WTC11 (cell line): ENCODE measurements around the gene HNRNPM. TPM values are rescaled to one million over a fixed set of nuclear protein-coding genes. Genes with fewer than 3 reads are reported as not detected.

Experiments used
- ATAC-seq: fragments of 200-7000 bp; cut with Tn5 transposase; 2 replicates; pipeline ENCODE4 v1.10.0; 2021; ENCODE audit warnings: mild to moderate bottlenecking, moderate library complexity
- CTCF ChIA-PET: fragments of 300-600 bp; sonication (Branson Sonifier 250); formaldehyde crosslinking; loops from one replicate; lab custom pipeline; 2021; ENCODE audit warnings: antibody characterized with exemption; lab: Charles Lee
- POLR2A ChIA-PET: fragments of 350-600 bp; sonication (Branson Sonifier 250); formaldehyde crosslinking; loops from one replicate; lab custom pipeline; 2021; ENCODE audit warnings: antibody characterized with exemption; lab: Charles Lee
- DNase-seq: peaks from one replicate; pipeline ENCODE4 v3.0.0; 2021; ENCODE audit warnings: low spot score
- H3K27ac Mint-ChIP-seq: 2 replicates; pipeline ENCODE4 v1.8.0; 2021; ENCODE audit warnings: mixed read lengths
- H3K27me3 Mint-ChIP-seq: 2 replicates; pipeline ENCODE4 v1.8.0; 2021; ENCODE audit warnings: low read depth, mild to moderate bottlenecking, moderate library complexity, mixed read lengths
- H3K36me3 Mint-ChIP-seq: 2 replicates; pipeline ENCODE4 v1.8.0; 2021; ENCODE audit warnings: mixed read lengths
- H3K4me1 Mint-ChIP-seq: 2 replicates; pipeline ENCODE4 v1.8.0; 2022; ENCODE audit warnings: mixed read lengths
- H3K4me3 Mint-ChIP-seq: 2 replicates; pipeline ENCODE4 v1.8.0; 2021; ENCODE audit warnings: mild to moderate bottlenecking, moderate library complexity, mixed read lengths
- H3K9me3 Mint-ChIP-seq: 2 replicates; pipeline ENCODE4 v1.8.0; 2021; ENCODE audit warnings: mixed read lengths
- ATF1 ChIP-seq: sonication (generic); formaldehyde crosslinking; IDR thresholded peaks from 2 replicates; pipeline ENCODE4 v1.8.1; 2023; ENCODE audit warnings: mild to moderate bottlenecking, moderate library complexity, missing genetic modification reagents
- ETV6 ChIP-seq: sonication (generic); formaldehyde crosslinking; IDR thresholded peaks from 2 replicates; pipeline ENCODE4 v1.8.1; 2022; ENCODE audit warnings: mild to moderate bottlenecking, missing genetic modification reagents
- GABPB1 ChIP-seq: sonication (generic); formaldehyde crosslinking; IDR thresholded peaks from 2 replicates; pipeline ENCODE4 v1.8.1; 2023; ENCODE audit warnings: mild to moderate bottlenecking, missing genetic modification reagents
- HMGA2 ChIP-seq: fragments of 250-450 bp; sonication (Bioruptor Pico); IDR thresholded peaks from 2 replicates; pipeline ENCODE4 v1.4.0; 2021; ENCODE audit warnings: mild to moderate bottlenecking, moderate library complexity
- KAT7 ChIP-seq: sonication (generic); formaldehyde crosslinking; IDR thresholded peaks from 2 replicates; pipeline ENCODE4 v1.8.1; 2023; ENCODE audit warnings: missing genetic modification reagents, mild to moderate bottlenecking, borderline replicate concordance
- MXD4 ChIP-seq: fragments of 250-450 bp; sonication (Bioruptor Pico); IDR thresholded peaks from 2 replicates; pipeline ENCODE4 v1.8.0; 2021; ENCODE audit warnings: mild to moderate bottlenecking, moderate library complexity, borderline replicate concordance
- NR2C2 ChIP-seq: sonication (generic); formaldehyde crosslinking; IDR thresholded peaks from 2 replicates; pipeline ENCODE4 v1.8.0; 2022; ENCODE audit warnings: mild to moderate bottlenecking, missing genetic modification reagents
- NR3C1 ChIP-seq: sonication (generic); formaldehyde crosslinking; conservative IDR thresholded peaks from 2 replicates; pipeline ENCODE4 v1.8.1; 2023; ENCODE audit warnings: low read depth, mild to moderate bottlenecking, missing genetic modification reagents
- OVOL2 ChIP-seq: fragments of 250-450 bp; sonication (Bioruptor Pico); IDR thresholded peaks from 2 replicates; pipeline ENCODE4 v1.9.0; 2021; ENCODE audit warnings: mild to moderate bottlenecking, borderline replicate concordance
- RELA ChIP-seq: sonication (generic); formaldehyde crosslinking; IDR thresholded peaks from 2 replicates; pipeline ENCODE4 v1.8.1; 2022; ENCODE audit warnings: missing genetic modification reagents, mild to moderate bottlenecking, borderline replicate concordance
- SP1 ChIP-seq: sonication (generic); formaldehyde crosslinking; conservative IDR thresholded peaks from 2 replicates; pipeline ENCODE4 v1.8.1; 2022; ENCODE audit warnings: missing genetic modification reagents
- TEAD1 ChIP-seq: sonication (generic); formaldehyde crosslinking; IDR thresholded peaks from 2 replicates; pipeline ENCODE4 v1.8.0; 2022; ENCODE audit warnings: mild to moderate bottlenecking, missing genetic modification reagents
- ZBTB43 ChIP-seq: sonication (generic); formaldehyde crosslinking; IDR thresholded peaks from 2 replicates; pipeline ENCODE4 v1.8.1; 2023; ENCODE audit warnings: mild to moderate bottlenecking, missing genetic modification reagents
- ZNF121 ChIP-seq: sonication (generic); formaldehyde crosslinking; IDR thresholded peaks from 2 replicates; pipeline ENCODE4 v1.8.0; 2023; ENCODE audit warnings: missing genetic modification reagents
- ZNF138 ChIP-seq: sonication (generic); formaldehyde crosslinking; conservative IDR thresholded peaks from 2 replicates; pipeline ENCODE4 v1.8.1; 2022; ENCODE audit warnings: mild to moderate bottlenecking, moderate library complexity, missing genetic modification reagents
- ZNF219 ChIP-seq: sonication (generic); formaldehyde crosslinking; IDR thresholded peaks from 2 replicates; pipeline ENCODE4 v1.8.0; 2023; ENCODE audit warnings: missing genetic modification reagents, mild to moderate bottlenecking, borderline replicate concordance
- total RNA-seq: library from RNA; stranded (reverse); gene quantifications from 3 replicates; pipeline ENCODE4 v1.2.3, GENCODE V29; 2021
- TF ChIP-seq, protein P1 (sequence below): sonication (generic); formaldehyde crosslinking; IDR thresholded peaks from 2 replicates; pipeline ENCODE4 v1.8.0; 2023; ENCODE audit warnings: missing genetic modification reagents, mild to moderate bottlenecking, borderline replicate concordance
- TF ChIP-seq, protein P2 (sequence below): fragments of 250-450 bp; sonication (Bioruptor Pico); IDR thresholded peaks from 2 replicates; pipeline ENCODE4 v1.9.0; 2021; ENCODE audit warnings: mild to moderate bottlenecking
- TF ChIP-seq, protein P3 (sequence below): sonication (generic); formaldehyde crosslinking; IDR thresholded peaks from 2 replicates; pipeline ENCODE4 v1.8.1; 2022; ENCODE audit warnings: mild to moderate bottlenecking, missing genetic modification reagents, moderate library complexity, borderline replicate concordance

Gene HNRNPM
- total RNA-seq, 1 experiment from 2014 or later = 416 TPM

DNA sequence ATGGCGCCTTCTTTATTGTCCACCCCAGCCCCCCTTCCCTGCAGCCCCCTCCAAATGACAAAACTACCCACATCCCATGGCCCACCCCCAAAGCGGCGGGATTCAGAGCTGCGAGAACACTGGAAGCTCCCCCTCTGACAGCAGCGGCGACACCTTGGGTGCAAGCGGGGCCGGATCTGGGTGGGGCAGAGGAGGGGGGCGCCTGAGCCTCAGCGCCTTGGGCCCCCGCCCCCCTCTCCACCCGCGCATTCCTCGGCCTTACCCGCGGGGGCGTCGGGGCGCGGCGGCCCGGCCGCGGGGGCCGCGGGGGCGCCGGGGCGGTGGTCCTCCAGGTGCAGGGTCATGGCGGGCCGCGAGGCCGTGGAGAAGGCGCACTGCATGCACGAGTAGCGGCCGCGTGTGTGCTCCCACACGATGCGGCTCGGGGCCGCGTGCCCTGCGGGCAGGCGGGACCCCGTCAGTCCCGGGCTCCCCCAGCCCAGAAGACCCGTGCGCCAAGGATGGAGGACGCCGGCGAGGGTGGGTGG is 65.9 kb downstream of the HNRNPM start:
- no peak overlapping the region for H3K4me3 Mint-ChIP-seq
- peaks cover 4% of the 10 kb centered on the region; the same call in 1 of the 2 replicates for H3K36me3 Mint-ChIP-seq
- H3K9me3 Mint-ChIP-seq = no peaks in the 10 kb centered on the region
- DNase-seq (no peak), ATAC-seq (no peak)
- ChIA-PET CTCF (no interaction called here), POLR2A (no interaction called here)
- H3K27ac Mint-ChIP-seq = no peak overlapping the region
- no peak for TF ChIP-seq ZNF138 (CRISPR knock-in tag)
- no peak for TF ChIP-seq ZNF219 (CRISPR knock-in tag)
- TF ChIP-seq ZNF121 (CRISPR knock-in tag) = no peak
- TF ChIP-seq KAT7 (CRISPR knock-in tag) = no peak
- TF ChIP-seq NR3C1 (CRISPR knock-in tag) = no peak
- TF ChIP-seq, protein P1, sequence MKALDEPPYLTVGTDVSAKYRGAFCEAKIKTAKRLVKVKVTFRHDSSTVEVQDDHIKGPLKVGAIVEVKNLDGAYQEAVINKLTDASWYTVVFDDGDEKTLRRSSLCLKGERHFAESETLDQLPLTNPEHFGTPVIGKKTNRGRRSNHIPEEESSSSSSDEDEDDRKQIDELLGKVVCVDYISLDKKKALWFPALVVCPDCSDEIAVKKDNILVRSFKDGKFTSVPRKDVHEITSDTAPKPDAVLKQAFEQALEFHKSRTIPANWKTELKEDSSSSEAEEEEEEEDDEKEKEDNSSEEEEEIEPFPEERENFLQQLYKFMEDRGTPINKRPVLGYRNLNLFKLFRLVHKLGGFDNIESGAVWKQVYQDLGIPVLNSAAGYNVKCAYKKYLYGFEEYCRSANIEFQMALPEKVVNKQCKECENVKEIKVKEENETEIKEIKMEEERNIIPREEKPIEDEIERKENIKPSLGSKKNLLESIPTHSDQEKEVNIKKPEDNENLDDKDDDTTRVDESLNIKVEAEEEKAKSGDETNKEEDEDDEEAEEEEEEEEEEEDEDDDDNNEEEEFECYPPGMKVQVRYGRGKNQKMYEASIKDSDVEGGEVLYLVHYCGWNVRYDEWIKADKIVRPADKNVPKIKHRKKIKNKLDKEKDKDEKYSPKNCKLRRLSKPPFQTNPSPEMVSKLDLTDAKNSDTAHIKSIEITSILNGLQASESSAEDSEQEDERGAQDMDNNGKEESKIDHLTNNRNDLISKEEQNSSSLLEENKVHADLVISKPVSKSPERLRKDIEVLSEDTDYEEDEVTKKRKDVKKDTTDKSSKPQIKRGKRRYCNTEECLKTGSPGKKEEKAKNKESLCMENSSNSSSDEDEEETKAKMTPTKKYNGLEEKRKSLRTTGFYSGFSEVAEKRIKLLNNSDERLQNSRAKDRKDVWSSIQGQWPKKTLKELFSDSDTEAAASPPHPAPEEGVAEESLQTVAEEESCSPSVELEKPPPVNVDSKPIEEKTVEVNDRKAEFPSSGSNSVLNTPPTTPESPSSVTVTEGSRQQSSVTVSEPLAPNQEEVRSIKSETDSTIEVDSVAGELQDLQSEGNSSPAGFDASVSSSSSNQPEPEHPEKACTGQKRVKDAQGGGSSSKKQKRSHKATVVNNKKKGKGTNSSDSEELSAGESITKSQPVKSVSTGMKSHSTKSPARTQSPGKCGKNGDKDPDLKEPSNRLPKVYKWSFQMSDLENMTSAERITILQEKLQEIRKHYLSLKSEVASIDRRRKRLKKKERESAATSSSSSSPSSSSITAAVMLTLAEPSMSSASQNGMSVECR (CRISPR knock-in tag) = no peak
- TF ChIP-seq, protein P2, sequence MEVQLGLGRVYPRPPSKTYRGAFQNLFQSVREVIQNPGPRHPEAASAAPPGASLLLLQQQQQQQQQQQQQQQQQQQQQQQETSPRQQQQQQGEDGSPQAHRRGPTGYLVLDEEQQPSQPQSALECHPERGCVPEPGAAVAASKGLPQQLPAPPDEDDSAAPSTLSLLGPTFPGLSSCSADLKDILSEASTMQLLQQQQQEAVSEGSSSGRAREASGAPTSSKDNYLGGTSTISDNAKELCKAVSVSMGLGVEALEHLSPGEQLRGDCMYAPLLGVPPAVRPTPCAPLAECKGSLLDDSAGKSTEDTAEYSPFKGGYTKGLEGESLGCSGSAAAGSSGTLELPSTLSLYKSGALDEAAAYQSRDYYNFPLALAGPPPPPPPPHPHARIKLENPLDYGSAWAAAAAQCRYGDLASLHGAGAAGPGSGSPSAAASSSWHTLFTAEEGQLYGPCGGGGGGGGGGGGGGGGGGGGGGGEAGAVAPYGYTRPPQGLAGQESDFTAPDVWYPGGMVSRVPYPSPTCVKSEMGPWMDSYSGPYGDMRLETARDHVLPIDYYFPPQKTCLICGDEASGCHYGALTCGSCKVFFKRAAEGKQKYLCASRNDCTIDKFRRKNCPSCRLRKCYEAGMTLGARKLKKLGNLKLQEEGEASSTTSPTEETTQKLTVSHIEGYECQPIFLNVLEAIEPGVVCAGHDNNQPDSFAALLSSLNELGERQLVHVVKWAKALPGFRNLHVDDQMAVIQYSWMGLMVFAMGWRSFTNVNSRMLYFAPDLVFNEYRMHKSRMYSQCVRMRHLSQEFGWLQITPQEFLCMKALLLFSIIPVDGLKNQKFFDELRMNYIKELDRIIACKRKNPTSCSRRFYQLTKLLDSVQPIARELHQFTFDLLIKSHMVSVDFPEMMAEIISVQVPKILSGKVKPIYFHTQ (CRISPR knock-in tag) = no peak
- TF ChIP-seq ZBTB43 (CRISPR knock-in tag) = no peak
- TF ChIP-seq SP1 (CRISPR knock-in tag) = no peak
- H3K4me1 Mint-ChIP-seq = peaks cover 16% of the 10 kb centered on the region
- peaks cover 4% of the 10 kb centered on the region; the same call in 1 of the 2 replicates for H3K27me3 Mint-ChIP-seq

GRCh38 chr19:8511573-8512101 is 66.9 kb downstream of the HNRNPM start:
- ChIA-PET POLR2A (interaction anchor here (0.9 kb wide), 1 partner anchor 13 kb away, joined by 5 read pairs; no protein-coding TSS in a partner anchor), CTCF (interaction anchor here (0.9 to 2.9 kb wide), 2 partner anchors 68 to 98 kb away, joined by 3 to 75 read pairs; partner anchors contain the start of gene MYO1F)
- DNase-seq = no peak
- Mint-ChIP-seq H3K9me3 (no peaks in the 10 kb centered on the region), H3K4me1 (peaks cover 12% of the 10 kb centered on the region), H3K27ac (no peak overlapping the region), H3K36me3 (peaks cover 4% of the 10 kb centered on the region; the same call in 1 of the 2 replicates), H3K4me3 (no peak overlapping the region), H3K27me3 (peaks cover 4% of the 10 kb centered on the region; the same call in 1 of the 2 replicates)
- TF ChIP-seq, protein P3, sequence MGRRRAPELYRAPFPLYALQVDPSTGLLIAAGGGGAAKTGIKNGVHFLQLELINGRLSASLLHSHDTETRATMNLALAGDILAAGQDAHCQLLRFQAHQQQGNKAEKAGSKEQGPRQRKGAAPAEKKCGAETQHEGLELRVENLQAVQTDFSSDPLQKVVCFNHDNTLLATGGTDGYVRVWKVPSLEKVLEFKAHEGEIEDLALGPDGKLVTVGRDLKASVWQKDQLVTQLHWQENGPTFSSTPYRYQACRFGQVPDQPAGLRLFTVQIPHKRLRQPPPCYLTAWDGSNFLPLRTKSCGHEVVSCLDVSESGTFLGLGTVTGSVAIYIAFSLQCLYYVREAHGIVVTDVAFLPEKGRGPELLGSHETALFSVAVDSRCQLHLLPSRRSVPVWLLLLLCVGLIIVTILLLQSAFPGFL (CRISPR knock-in tag) = no peak
- TF ChIP-seq HMGA2 (CRISPR knock-in tag) (no peak), GABPB1 (no peak), ETV6 (CRISPR knock-in tag) (no peak), OVOL2 (CRISPR knock-in tag) (no peak), TEAD1 (CRISPR knock-in tag) (no peak), ATF1 (CRISPR knock-in tag) (no peak), NR2C2 (CRISPR knock-in tag) (no peak), ZBTB43 (CRISPR knock-in tag) (no peak), MXD4 (CRISPR knock-in tag) (no peak), RELA (no peak)
- ATAC-seq = no peak
